KMS-11 (cell line): ENCODE results near the gene TWIST2.

Source experiments
- H2AFZ ChIP-seq: fragments of 200-600 bp; sonication (generic); 2 replicates; pipeline ENCODE4 v1.6.1; 2016; ENCODE audit warnings: antibody characterized with exemption, mixed run types, low read depth
- H3K27ac ChIP-seq: fragments of 200-600 bp; sonication (generic); 2 replicates; pipeline ENCODE4 v1.6.1; 2016; ENCODE audit warnings: mild to moderate bottlenecking, mixed run types
- H3K27me3 ChIP-seq: fragments of 200-600 bp; sonication (generic); 2 replicates; pipeline ENCODE4 v1.6.1; 2017; ENCODE audit warnings: mild to moderate bottlenecking, low read depth, mixed run types, moderate library complexity; ENCODE audit not compliant: insufficient read depth
- H3K36me3 ChIP-seq: fragments of 200-600 bp; sonication (generic); 2 replicates; pipeline ENCODE4 v1.6.1; 2017; ENCODE audit warnings: mild to moderate bottlenecking, mixed run types; ENCODE audit not compliant: insufficient read depth
- H3K4me1 ChIP-seq: fragments of 200-600 bp; sonication (generic); 2 replicates; pipeline ENCODE4 v1.6.1; 2016; ENCODE audit warnings: mild to moderate bottlenecking, low read depth, mixed run types; ENCODE audit not compliant: poor library complexity, severe bottlenecking
- H3K4me2 ChIP-seq: fragments of 200-600 bp; sonication (generic); 2 replicates; pipeline ENCODE4 v1.7.0; 2016; ENCODE audit warnings: mild to moderate bottlenecking, mixed run types
- H3K4me3 ChIP-seq: fragments of 200-600 bp; sonication (generic); IDR thresholded peaks from 2 replicates; pipeline ENCODE4 v1.6.1; 2017; ENCODE audit warnings: low read depth, low read length, mixed read lengths; ENCODE audit not compliant: insufficient read depth
- H3K79me2 ChIP-seq: fragments of 200-600 bp; sonication (generic); 2 replicates; pipeline ENCODE4 v1.6.1; 2016; ENCODE audit warnings: low read depth, mixed run types; ENCODE audit not compliant: insufficient read depth
- H3K9ac ChIP-seq: fragments of 200-600 bp; sonication (generic); 2 replicates; pipeline ENCODE4 v1.6.1; 2016; ENCODE audit warnings: mild to moderate bottlenecking, mixed run types
- H4K20me1 ChIP-seq: fragments of 200-600 bp; sonication (generic); 2 replicates; pipeline ENCODE4 v1.6.1; 2016; ENCODE audit warnings: mild to moderate bottlenecking, mixed run types; ENCODE audit not compliant: insufficient read depth
- TF ChIP-seq, protein P1 (sequence below): fragments of 200-600 bp; sonication (generic); conservative IDR thresholded peaks from 2 replicates; pipeline ENCODE4 v1.6.1; 2017; ENCODE audit warnings: low read depth, mild to moderate bottlenecking, antibody characterized with exemption, low read length, moderate library complexity, mixed read lengths

TWIST2 gene

DNA sequence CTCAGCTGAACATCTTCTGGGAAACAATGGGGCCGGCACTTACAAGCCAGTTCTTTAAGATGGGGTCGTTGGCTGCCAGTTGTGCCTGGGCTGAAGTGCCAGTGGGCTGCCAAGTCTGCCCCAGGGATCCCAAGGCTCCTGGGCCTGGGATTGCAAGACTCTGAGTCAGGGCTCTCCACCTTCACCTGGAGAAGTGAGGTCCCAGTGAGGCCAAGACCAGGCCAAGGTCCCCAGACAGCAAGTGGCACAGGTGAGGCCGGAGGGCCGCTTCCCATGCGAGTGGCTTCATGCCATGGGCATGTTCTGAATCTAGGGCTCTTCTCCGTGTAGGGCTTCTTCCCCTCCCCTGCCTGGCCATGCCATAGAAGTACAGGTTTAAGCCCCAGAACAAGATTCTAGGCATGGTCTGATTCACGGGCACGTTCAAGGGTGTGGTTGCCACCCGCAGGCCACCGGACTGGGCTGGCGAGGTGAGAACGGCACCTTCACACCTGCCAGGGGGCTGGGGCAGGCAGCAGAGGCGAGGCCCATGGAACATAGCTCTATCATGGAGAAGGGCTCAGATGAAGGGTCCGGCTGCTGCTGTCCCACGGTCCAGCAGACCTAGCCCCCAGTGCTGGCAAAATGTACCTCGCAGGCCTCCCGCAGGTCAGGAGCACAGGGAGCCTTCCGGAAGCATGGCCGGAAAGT is 36.4 kb downstream of the TWIST2 start:
- Histone ChIP-seq H2AFZ (no peak overlapping the region), H4K20me1 (no peaks in the 10 kb centered on the region), H3K4me3 (no peak overlapping the region), H3K4me1 (no peaks in the 10 kb centered on the region), H3K9ac (no peak overlapping the region), H3K27me3 (peaks cover 26% of the 10 kb centered on the region; the same call in 1 of the 2 replicates), H3K4me2 (no peak overlapping the region), H3K27ac (no peak overlapping the region), H3K36me3 (no peaks in the 10 kb centered on the region), H3K79me2 (no peaks in the 10 kb centered on the region)
- TF ChIP-seq, protein P1, sequence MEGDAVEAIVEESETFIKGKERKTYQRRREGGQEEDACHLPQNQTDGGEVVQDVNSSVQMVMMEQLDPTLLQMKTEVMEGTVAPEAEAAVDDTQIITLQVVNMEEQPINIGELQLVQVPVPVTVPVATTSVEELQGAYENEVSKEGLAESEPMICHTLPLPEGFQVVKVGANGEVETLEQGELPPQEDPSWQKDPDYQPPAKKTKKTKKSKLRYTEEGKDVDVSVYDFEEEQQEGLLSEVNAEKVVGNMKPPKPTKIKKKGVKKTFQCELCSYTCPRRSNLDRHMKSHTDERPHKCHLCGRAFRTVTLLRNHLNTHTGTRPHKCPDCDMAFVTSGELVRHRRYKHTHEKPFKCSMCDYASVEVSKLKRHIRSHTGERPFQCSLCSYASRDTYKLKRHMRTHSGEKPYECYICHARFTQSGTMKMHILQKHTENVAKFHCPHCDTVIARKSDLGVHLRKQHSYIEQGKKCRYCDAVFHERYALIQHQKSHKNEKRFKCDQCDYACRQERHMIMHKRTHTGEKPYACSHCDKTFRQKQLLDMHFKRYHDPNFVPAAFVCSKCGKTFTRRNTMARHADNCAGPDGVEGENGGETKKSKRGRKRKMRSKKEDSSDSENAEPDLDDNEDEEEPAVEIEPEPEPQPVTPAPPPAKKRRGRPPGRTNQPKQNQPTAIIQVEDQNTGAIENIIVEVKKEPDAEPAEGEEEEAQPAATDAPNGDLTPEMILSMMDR = no peak

DNA sequence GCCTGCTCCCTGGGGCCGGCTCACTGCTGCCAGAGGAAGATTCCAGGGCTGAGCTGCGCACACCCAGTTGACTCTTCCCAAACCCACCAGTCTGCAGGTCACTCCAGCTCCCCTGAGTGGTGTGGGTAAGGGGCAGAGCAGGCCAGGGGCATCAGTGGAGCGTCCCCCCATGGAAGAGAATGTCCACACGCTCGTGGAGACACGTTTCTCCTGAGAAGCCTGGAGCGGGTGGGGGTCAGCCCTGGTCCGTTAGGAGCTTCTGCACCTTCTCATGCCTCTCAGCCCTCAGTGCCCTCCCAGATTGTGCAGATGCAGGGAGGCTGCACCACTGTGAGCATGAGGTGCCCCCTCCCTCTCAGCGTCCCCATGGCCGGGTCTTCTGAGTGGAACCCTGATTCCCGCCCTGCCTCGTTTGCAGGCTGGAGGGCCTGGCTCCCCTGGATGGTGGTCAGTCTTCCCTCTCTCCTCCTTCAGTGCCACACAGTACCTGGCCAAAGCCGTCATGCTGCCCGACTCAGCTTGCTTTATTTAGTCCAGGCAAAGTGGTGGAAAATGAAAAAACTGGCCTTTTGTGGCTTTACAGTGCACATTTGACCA is 37.0 kb downstream of the TWIST2 start:
- TF ChIP-seq, protein P1 = no peak
- Histone ChIP-seq H3K4me2 (no peak overlapping the region), H3K36me3 (no peaks in the 10 kb centered on the region), H3K27ac (no peak overlapping the region), H3K9ac (no peak overlapping the region), H3K4me1 (no peaks in the 10 kb centered on the region), H4K20me1 (no peaks in the 10 kb centered on the region), H2AFZ (no peak overlapping the region), H3K27me3 (peaks cover 26% of the 10 kb centered on the region; the same call in 1 of the 2 replicates), H3K4me3 (no peak overlapping the region), H3K79me2 (no peaks in the 10 kb centered on the region)

DNA sequence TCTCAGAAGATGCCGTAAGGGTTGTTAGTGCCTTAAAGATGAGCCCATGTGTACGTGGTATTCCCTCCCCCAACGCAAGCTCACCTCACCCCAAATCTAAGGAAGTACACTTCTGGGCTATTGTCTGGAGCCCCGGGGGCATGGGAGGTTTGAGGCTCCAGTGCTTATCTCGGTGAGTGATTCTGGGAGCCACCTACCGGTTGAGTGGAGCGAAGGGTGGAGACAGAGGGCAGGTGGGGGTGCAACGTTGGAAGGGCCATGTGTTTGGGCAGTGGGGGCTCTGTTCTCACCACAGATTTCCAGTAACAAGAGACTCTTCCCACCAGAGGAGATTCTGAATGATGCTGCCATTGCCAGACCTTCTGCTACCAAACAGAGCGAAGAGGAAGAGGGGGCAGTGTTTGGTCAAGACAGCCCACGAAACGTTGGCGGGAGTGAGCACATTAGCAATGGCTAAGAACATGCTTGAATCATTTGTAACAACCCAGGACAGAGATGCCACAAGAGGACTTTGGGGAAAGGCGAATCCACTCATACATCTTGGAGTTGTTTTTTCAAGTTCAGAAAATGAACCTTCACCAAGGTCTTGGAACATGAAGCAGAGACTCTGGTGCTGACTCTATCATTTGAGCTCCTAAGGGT is 38.7 kb downstream of the TWIST2 start:
- H3K9ac ChIP-seq = no peak overlapping the region
- peaks cover 26% of the 10 kb centered on the region; the same call in 1 of the 2 replicates for H3K27me3 ChIP-seq
- no peaks in the 10 kb centered on the region for H3K79me2 ChIP-seq
- TF ChIP-seq, protein P1 = no peak
- no peak overlapping the region for H3K27ac ChIP-seq
- H3K4me2 ChIP-seq = no peak overlapping the region
- no peak overlapping the region for H3K4me3 ChIP-seq
- H3K36me3 ChIP-seq = no peaks in the 10 kb centered on the region
- no peak overlapping the region for H2AFZ ChIP-seq
- H3K4me1 ChIP-seq = no peaks in the 10 kb centered on the region
- H4K20me1 ChIP-seq = no peaks in the 10 kb centered on the region

DNA sequence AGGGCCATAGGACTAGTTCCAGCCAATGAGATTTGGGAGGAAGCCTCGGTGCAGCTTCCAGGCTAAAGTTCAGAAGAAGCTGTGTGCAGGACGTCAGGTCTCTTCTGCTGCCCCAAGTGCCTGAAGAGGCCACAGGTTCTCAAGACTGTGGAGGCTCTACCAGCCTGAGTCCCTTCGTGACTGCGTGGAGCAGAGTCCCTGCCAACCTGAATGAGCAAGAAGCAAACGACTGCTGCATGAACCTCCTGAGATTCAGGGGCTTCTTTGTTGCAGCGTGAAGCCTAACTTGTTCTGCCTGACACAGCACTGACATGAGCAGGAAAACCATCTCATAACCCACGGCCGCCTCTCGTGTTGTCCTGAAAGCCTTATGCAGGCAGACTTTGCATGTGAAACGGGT is 39.7 kb downstream of the TWIST2 start:
- H3K4me1 ChIP-seq = no peaks in the 10 kb centered on the region
- no peak overlapping the region for H3K27ac ChIP-seq
- no peaks in the 10 kb centered on the region for H3K79me2 ChIP-seq
- H3K4me2 ChIP-seq = no peak overlapping the region
- no peak overlapping the region for H3K4me3 ChIP-seq
- H4K20me1 ChIP-seq = no peaks in the 10 kb centered on the region
- H3K9ac ChIP-seq = no peak overlapping the region
- no peaks in the 10 kb centered on the region for H3K36me3 ChIP-seq
- H2AFZ ChIP-seq = no peak overlapping the region
- peaks cover 26% of the 10 kb centered on the region; the same call in 1 of the 2 replicates for H3K27me3 ChIP-seq
- TF ChIP-seq, protein P1 = no peak
